Measurements from ENCODE around the gene TNIK.

DNA sequence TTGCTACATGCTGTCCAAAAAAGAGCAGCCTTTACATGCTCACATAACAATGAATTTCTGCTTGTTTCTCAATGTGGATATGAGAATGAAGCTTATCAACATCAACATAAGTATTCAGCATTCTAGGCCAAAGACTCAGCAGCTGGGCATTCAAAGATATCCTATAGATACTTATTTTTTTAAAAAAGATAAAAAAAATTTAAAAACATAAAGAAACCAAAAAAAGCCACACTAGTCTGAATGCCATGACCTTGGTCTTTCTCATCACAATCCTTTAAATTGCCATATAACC lies 182.0 kb downstream of the TNIK start:
- TF ChIP-seq ZNF234 (CRISPR knock-in tag; conservative IDR thresholded peaks at IDR 0.05) (no peak), NFIC (IDR thresholded peaks at IDR 0.05; ENCODE audit: low read length) (no peak), ETV6 (CRISPR knock-in tag; conservative IDR thresholded peaks at IDR 0.05) (no peak), MTF2 (CRISPR knock-in tag; IDR thresholded peaks at IDR 0.05; ENCODE audit: borderline replicate concordance) (no peak), EP300 (IDR thresholded peaks at IDR 0.05; ENCODE audit: low read depth in 2 of 2, low read length in 2 of 2) (no peak), EP300 (CRISPR knock-in tag; IDR thresholded peaks at IDR 0.05; ENCODE audit: borderline replicate concordance) (no peak), MLX (CRISPR knock-in tag; IDR thresholded peaks at IDR 0.05) (no peak)
- TF ChIP-seq, protein P1, sequence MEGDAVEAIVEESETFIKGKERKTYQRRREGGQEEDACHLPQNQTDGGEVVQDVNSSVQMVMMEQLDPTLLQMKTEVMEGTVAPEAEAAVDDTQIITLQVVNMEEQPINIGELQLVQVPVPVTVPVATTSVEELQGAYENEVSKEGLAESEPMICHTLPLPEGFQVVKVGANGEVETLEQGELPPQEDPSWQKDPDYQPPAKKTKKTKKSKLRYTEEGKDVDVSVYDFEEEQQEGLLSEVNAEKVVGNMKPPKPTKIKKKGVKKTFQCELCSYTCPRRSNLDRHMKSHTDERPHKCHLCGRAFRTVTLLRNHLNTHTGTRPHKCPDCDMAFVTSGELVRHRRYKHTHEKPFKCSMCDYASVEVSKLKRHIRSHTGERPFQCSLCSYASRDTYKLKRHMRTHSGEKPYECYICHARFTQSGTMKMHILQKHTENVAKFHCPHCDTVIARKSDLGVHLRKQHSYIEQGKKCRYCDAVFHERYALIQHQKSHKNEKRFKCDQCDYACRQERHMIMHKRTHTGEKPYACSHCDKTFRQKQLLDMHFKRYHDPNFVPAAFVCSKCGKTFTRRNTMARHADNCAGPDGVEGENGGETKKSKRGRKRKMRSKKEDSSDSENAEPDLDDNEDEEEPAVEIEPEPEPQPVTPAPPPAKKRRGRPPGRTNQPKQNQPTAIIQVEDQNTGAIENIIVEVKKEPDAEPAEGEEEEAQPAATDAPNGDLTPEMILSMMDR (CRISPR knock-in tag; IDR thresholded peaks at IDR 0.05), result no peak

Measured in HepG2 (cell line).